IPS-18c (cell line): Measurements from ENCODE around the gene RFX3.

Source experiments
- H3K4me3 ChIP-seq: 2 replicates; pipeline ENCODE4 v1.7.0; 2013; ENCODE audit warnings: low read depth, mild to moderate bottlenecking, low read length, moderate library complexity; ENCODE audit not compliant: insufficient read depth
- H3K9me3 ChIP-seq: one replicate; pipeline ENCODE4 v1.6.1; 2013; ENCODE audit warnings: mild to moderate bottlenecking, low read length, moderate library complexity; ENCODE audit not compliant: control insufficient read depth, insufficient read depth

Gene RFX3

DNA sequence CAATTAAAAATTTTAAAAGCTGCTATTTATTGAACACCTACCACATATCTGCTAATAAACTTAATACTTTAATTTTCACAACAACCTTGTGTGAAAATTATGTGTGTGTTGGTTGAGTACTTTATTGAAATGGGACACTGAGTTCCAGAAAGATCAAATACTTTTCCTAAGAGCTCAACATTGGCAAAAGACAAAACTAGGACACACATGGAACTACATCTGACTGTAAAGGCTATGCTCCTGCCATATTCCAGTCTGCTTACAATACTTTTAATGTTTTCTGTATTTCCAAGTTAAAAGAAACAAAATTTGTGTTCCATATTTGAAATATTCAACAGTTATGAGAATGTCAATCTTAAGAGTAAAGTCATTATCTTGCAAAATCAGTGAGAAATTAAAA is 111.8 kb downstream of the RFX3 start:
- no peaks in the 10 kb centered on the region for H3K9me3 ChIP-seq
- no peak overlapping the region for H3K4me3 ChIP-seq

DNA sequence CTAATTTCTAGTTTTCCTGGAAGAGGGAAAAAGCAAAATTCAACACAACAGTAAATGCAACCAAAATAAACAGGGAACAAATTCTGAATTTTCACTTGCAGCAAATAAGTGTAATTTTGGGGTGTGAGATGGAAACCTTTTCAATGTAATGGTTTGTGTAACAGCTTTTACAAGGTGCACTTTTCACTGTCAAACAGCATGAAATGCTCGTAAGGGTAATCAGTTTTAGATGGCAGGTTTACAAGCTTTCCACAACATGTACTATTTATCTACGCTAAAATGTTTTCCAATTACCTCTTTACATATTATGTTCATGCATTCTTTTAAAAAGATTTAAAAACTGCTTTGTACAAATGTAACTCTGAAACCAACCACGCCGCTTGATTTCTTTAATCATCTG is 115.3 kb downstream of the RFX3 start:
- H3K9me3 ChIP-seq, result no peaks in the 10 kb centered on the region
- H3K4me3 ChIP-seq, result no peak overlapping the region

DNA sequence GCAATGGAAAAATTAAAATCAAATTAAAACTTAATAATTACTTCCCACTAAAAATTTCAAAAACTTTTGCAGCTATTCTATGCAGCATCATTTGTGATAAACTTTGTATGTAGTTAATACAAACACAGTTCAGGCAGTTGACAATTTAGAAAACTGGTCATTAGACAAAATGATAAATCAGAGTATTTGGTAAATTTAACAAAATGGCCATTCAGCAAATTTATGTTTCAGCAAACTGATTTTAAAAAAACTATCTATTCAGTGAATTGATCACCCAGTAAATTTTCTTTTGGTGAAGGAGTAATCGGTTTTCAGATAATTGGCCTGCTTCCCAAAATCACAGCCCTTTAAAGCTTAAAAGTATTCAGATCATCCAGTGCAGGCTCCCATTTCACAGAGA is 116.3 kb downstream of the RFX3 start:
- no peaks in the 10 kb centered on the region for H3K9me3 ChIP-seq
- H3K4me3 ChIP-seq, result no peak overlapping the region

DNA sequence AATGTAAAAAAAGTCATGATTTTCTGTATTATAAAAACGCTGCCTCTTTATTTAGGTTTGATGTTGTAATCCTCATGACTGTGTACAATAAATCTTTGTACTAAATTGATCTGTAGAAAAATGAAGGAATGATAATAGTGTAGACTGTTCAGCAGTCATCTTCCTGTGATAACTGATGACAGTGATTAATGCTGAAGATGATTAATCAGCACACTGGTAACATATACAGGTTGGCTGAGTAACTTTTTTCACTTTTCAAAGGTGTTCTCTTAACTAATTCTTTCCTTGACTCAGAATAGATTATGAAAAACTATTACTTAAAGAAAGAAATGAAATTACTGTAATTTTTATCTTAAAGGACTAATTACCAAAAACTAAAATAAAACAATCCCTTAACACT is 122.5 kb downstream of the RFX3 start:
- H3K4me3 ChIP-seq, result no peak overlapping the region
- no peaks in the 10 kb centered on the region for H3K9me3 ChIP-seq

DNA sequence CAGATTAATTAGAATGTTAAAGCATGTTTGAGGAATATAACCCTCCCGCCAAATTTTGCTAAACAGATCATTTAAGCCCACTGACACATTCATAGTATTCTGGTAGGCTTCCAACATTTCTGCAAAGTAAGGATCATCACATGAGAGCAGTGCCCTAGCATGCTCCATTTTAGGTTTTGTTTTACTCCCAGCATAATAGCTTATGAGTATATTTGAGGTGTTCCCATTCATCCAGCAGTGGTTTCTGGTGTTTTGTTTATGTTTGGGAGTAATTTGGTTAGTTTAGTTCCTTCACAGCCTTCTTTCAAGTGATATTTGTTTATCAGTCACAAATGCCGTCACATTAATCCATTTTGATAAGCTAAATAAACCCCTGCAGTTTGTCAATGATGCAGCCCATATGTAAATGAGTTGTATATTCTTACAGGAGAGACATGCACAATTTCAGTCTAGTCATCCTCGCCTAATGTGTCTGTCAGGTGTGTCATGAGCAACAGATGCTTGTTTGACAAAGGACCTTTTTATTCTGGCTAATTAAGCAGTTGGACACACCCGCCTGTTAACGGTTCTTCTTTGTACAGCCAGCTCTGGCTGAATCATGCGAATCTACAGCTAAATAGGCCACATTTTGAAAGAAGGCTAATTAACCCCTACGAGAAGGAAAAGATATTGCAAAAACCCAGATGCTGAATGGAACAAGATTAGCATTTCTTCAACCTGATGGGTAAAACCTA is 124.4 kb downstream of the RFX3 start:
- Histone ChIP-seq H3K9me3 (no peaks in the 10 kb centered on the region), H3K4me3 (no peak overlapping the region)

DNA sequence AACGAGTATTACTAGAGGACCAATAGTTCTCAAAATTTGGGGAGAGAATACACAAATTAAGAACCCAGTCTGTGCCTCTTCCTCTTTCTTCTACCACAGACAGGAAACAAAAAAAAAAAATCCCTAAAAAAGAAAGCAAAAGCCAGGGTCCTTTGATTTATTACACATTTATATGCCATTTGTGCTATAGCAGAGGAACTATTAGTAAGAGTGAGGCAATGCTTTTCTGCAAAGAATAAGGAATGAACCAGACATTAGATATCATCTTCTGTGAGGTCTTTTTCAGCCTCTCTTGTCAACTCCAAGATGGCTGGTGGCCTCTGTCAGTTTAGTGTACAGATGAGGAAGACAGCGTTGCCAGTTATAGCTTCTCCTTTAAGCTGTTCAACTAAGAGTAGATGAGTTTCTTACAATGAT is 127.6 kb downstream of the RFX3 start:
- H3K9me3 ChIP-seq, result no peaks in the 10 kb centered on the region
- no peak overlapping the region for H3K4me3 ChIP-seq

DNA sequence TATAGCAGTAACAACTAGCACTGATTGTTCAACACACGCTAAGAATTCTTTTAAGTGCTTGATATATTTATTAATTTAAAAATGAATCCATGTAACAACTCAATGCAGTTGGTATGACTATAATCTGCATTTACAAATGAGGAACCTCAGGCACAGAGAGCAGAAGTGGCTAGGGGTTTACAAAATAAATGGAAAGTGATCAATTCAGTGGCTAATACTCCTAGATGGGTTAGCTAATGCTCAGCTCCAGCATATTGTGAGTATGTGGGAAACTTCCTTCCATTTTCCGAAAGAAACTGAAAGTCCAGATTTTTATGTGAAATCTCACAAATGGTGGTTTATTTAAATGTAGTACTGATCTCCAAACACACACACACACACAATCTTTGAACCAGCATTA is 128.0 kb downstream of the RFX3 start:
- H3K4me3 ChIP-seq, result no peak overlapping the region

DNA sequence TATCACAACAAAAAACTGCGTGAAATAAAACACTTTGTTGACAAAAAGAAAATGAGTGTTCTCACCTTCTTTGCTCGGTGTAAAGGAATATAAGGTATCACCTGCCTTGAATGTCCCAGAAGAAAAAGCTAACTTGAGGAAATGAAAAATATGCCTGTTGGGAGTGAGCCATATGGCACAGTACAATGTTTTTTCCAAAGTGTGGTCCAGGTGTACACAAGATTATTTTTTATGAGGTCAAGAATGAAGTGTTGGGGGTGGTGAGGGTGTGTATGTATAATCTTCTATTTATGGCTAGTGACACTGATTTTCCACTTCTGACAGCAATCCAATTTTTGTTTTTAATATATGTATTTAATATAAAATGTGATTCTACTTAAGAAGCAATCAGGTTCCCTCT is 134.4 kb downstream of the RFX3 start:
- H3K9me3 ChIP-seq, result no peaks in the 10 kb centered on the region
- H3K4me3 ChIP-seq, result no peak overlapping the region

More for the DNA sequence above, 128.0 kb downstream of the RFX3 start:
- H3K9me3 ChIP-seq, result no peaks in the 10 kb centered on the region

DNA sequence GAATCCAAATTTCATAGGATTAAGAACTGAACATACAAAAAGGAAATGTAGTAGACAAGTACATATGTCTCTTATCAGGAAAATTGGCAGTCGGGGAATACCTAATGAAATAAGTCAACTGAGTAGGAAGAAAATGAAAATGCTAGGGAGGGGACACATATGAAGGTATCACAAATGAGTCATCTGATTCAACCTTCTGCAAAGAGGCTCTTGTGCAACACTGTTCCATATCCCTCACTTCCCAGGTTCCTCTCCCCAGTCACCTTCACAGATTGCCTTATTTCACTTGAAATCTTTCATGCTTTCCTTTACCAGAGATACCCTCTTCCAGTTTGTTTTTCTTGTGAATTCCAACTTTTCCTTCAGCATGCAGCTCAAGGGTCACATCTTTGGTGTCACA is 139.0 kb downstream of the RFX3 start:
- Histone ChIP-seq H3K9me3 (no peaks in the 10 kb centered on the region), H3K4me3 (no peak overlapping the region)

DNA sequence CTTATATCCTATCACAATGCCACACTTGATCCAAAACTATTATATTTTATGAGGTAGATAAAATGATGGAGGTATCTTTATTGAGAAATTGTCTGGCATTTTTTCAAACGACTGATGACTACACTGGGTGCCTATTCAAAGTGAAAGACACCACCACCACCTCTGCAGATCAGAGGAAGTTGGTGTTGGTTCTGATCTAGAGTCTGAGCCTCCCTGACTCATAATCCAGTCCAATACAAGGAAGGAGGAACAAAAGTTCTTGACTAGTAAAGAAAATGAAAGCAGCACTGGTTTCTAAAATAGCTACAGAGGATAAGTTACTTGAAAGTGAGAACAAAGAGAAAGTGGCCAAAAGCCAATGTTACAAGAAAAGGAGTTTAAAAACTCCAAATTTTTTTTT is 139.9 kb downstream of the RFX3 start:
- H3K4me3 ChIP-seq, result no peak overlapping the region

DNA sequence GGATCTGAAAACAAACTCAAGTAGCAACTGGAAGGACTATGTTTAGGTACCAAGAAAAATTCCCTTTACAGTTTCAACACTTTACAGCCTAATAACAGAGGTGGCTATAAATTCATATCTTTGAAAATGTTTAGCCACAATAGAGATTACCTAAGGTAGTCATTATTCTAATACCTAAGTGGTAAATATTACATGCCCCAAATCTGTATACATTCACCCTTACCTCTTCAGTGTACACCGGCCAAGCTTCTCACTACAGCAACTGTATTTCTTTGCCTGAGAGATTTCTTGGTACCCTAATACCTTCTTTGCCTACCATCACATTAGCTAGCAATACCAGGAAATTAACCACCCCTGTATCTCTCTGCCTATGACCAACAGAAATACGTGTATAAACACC is 154.0 kb downstream of the RFX3 start:
- H3K9me3 ChIP-seq, result no peaks in the 10 kb centered on the region

More for the DNA sequence above, 139.9 kb downstream of the RFX3 start:
- no peaks in the 10 kb centered on the region for H3K9me3 ChIP-seq

DNA sequence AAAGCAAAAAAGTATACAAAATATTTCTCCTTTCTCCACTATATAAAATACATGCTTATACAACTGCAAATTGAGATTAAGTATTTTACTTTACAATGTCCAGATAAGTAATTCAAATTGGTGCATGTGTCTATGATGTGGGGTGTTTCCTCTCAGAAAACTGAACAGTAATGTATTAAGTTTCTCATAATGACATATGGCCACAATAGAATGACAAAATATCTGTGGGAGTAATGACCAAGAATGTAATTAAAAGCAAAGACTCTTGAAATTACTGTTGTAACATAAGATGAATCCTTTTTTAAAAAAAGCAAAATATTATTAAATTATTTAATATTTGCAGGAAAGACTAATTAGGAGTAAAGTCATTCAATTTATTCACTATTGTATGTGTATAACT is 155.1 kb downstream of the RFX3 start:
- no peak overlapping the region for H3K4me3 ChIP-seq
- no peaks in the 10 kb centered on the region for H3K9me3 ChIP-seq

More for the DNA sequence above, 154.0 kb downstream of the RFX3 start:
- H3K4me3 ChIP-seq, result no peak overlapping the region

DNA sequence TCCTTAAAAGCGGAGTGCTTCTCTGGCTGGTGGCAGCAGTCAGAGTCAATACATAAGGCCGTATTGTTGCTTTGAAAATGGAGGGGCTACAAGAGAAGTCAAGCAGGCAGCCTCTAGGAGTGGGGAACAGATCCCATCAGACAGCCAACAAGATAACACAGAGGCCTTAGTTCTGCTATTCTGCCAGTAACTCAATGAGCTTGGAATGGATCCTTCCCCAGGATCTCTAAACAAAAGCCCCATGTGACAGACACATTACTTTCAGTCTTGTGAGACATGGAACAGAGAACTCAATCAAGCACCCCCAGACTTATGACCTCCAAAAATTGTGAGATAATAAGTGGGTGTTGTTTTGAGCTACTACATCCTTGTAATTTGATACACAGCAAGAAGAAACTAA is 158.6 kb downstream of the RFX3 start:
- Histone ChIP-seq H3K9me3 (no peaks in the 10 kb centered on the region), H3K4me3 (no peak overlapping the region)

DNA sequence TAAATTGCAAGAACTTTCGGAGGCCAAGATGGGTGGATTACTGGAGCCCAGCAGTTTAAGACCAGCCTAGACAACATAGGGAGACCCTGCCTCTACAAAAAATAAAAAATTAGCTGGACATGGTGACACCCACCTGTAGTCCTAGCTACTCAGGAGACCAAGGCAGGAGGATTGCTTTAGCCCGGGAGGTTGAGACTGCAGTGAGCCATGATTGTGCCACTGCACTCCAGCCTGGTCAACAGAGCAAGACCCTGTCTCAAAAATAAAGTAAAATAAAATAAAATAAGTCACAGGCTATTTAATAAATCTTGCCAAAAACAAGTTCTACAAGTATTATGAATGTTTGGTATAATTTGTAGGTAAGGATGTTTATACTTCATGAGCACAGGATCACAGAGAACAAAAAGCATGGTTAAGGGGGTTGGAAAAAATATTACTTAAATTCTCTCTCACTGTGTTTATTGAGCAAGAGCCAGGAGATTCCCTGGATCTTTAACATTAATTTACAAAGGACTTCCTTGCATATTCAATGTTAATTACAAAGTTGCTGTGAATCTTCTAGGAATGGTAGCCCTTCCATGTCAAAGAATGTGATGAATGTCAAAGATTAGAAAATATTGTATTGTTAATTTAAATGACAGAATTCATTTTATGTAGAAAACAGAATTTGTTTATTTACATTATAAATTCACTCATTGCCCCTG is 164.0 kb downstream of the RFX3 start:
- Histone ChIP-seq H3K4me3 (no peak overlapping the region), H3K9me3 (no peaks in the 10 kb centered on the region)

DNA sequence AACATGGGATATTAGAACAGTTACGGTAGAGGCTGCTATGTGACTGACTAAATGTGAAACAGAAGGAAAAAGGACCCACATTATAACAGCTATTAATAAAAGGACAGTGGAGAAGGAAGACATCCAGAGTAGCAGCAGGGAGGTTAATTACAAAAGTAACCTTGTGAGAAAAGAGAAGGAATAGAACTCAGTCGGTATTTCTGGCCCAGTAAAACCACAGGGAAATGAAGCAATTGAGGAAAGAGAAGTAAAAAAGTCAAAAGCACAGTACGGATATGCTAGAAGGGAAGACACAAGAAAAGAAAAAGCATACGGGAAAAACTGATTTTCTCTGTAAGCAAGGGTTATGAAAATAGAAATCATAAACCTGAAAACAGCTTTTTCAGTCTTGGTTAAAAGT is 164.7 kb downstream of the RFX3 start:
- Histone ChIP-seq H3K9me3 (no peaks in the 10 kb centered on the region), H3K4me3 (no peak overlapping the region)

DNA sequence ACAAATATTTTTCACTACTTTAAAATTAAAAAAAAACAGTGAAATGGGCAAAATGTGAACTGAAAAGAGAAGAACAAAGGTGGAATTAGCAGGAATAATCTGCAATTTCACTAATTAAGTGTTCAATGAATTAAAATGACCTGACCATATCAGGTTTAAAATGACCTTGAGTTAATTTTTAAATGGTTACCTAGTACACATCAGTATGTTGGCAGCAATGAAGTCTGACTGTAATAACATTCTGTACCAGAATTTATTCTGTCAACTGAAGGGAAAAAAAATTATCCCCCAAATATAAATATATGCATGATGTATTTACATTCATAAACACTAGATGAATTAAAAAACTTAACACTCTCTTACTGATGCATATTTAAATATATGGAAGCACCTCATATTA is 165.6 kb downstream of the RFX3 start:
- H3K9me3 ChIP-seq, result no peaks in the 10 kb centered on the region
- H3K4me3 ChIP-seq, result no peak overlapping the region

DNA sequence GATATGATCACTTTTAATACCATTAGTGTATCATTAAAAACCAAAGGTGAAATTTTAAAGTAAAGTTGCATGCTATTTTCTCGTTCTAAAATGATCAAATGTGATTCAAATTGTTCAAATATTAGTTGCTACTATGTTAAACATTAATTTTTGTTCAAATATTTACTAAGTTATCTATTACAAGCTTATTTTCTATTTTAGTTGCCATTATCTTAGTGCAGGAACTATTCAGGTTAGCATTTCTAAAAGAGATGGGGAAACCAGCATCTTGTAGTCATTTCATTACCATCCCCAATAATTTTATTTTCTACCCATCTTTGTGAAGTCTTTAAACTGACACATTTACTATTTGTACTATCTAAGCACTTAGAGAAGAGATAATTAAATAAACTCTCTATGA is 166.0 kb downstream of the RFX3 start:
- no peak overlapping the region for H3K4me3 ChIP-seq
- H3K9me3 ChIP-seq, result no peaks in the 10 kb centered on the region

DNA sequence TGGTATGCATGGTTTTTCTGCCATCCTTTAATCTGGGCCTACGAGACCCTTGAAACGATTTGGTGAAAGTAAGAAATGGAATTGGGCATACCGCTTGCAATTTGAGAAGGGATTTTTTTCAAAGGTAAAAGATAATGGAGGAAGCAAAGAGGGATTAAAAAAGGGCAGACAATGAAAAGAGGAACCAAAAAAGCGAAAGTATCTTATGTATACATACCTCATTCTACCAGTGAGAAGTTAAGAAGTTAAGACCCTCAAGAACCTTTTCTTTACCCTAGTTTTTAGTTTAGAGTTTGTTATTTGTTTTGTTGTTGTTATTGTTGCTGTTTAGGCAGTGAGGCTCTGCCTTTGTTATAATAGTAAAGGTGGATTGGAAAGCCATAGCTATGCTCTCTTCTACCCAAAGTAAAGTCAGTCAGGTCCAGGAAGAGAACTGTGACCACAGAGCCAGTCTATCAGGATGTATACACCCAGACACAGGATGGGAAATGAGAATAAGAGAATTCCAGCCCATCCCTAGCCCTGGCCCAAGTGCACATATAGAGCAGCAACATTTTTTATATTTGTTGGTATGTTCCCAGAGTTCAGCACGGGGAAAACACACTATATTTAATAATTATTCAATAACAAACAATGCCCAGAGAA is 166.6 kb downstream of the RFX3 start:
- H3K9me3 ChIP-seq, result no peaks in the 10 kb centered on the region
- no peak overlapping the region for H3K4me3 ChIP-seq
